Psoas muscle (tissue), 8 donors: ENCODE results near the gene FAM169A. TPM values are rescaled to one million over a fixed set of nuclear protein-coding genes. Genes with fewer than 3 reads are reported as not detected.
"Not testable (repeated sequence)": the region's sequence is repeated elsewhere in the genome, so short reads cannot be mapped to it uniquely, and the experiment has no call there.

ENCODE experiments used
- ATAC-seq, 4 donors: fragments of 200-7000 bp; cut with Tn5 transposase; one replicate each; pipeline ENCODE4 v1.9.1; 2020; ENCODE audit warnings: moderate library complexity in 3 of 4, mild to moderate bottlenecking in 2 of 4
- DNase-seq, 2 donors: peaks; one replicate each; pipeline ENCODE4 v3.0.0-alpha.2; 2020
- H3K27ac ChIP-seq: fragments of 200-600 bp; one replicate; pipeline ENCODE4 v1.8.0; 2022
- H3K27me3 ChIP-seq, 3 donors: fragments of 200-600 bp in 1 of 3; one replicate each; pipeline versions ENCODE4 v1.6.1 to v1.8.0; 2013 to 2022; ENCODE audit warnings: low read length in 2 of 3, mild to moderate bottlenecking in 2 of 3, moderate library complexity in 1 of 3; ENCODE audit not compliant: insufficient read depth in 3 of 3
- H3K36me3 ChIP-seq, 2 donors: fragments of 200-600 bp in 1 of 2; one replicate each; pipeline versions ENCODE4 v1.6.1 to v1.8.0; 2013 to 2022; ENCODE audit warnings: low read depth in 1 of 2, mild to moderate bottlenecking in 1 of 2, moderate library complexity in 1 of 2; ENCODE audit not compliant: insufficient read depth in 1 of 2
- H3K4me1 ChIP-seq: fragments of 200-600 bp; one replicate; pipeline ENCODE4 v1.8.0; 2022
- H3K4me3 ChIP-seq: fragments of 200-600 bp; one replicate; pipeline ENCODE4 v1.8.0; 2022; ENCODE audit warnings: mild to moderate bottlenecking
- H3K9me3 ChIP-seq: fragments of 200-600 bp; one replicate; pipeline ENCODE4 v1.8.0; 2022
- WGBS, 3 donors: extraction: QIAGEN DNeasy Blood & Tissue Kit; methylation state at CpG; one replicate each; pipeline versions ENCODE4 v1.1.6 to v1.1.7; 2013; 5-methylcytosine and 5-hydroxymethylcytosine counted together
- intact Hi-C, 2 donors: fragments of 100-400 bp; cut with DNase I; formaldehyde crosslinking; loops; one replicate each; pipeline versions ENCODE4 v1.11.0 to v1.14.2; 2022
- long read RNA-seq, 2 donors: library from polyadenylated mRNA; unstranded; transcript quantifications; one replicate each; pipeline ENCODE4 v2.0.0, GENCODE V29; 2021
- polyA plus RNA-seq, 3 donors: library from polyadenylated mRNA; stranded (reverse); fragments of 200-250 nt; gene quantifications; one replicate each; pipeline ENCODE4 v1.2.3, GENCODE V29; 2013
- total RNA-seq, 4 donors: library from RNA; stranded (reverse); fragmentation: NEBNext Ultra II Directional in 2 of 4; extraction: Animal tissue kit (Norgen Biotek cat#: 25700) in 2 of 4; gene quantifications; one replicate each; pipeline versions ENCODE4 v1.2.1 to v1.2.4, GENCODE V29; 2021 to 2023
- TF ChIP-seq, protein P1 (sequence below): fragments of 200-600 bp; IDR thresholded peaks from one replicate; pipeline ENCODE4 v1.8.0; 2022; ENCODE audit warnings: antibody characterized with exemption
- donor health status: healthy with polysubstance abuse.
- donor health status: DM: no; HTN: no; CAD: no; lungs with moderate emphysema.
- donor health status: Bipolar disorder and iron deficiency.
- donor health status: healthy.
- donor health status: DM: yes; HTN: yes; CAD: no.
- donor health status: DM: no; HTN: no; CAD: no.
- donor health status: DM: no; HTN: no; CAD: no.
- donor health status: DM: yes; HTN: yes; CAD: no.

Gene FAM169A, protein sequence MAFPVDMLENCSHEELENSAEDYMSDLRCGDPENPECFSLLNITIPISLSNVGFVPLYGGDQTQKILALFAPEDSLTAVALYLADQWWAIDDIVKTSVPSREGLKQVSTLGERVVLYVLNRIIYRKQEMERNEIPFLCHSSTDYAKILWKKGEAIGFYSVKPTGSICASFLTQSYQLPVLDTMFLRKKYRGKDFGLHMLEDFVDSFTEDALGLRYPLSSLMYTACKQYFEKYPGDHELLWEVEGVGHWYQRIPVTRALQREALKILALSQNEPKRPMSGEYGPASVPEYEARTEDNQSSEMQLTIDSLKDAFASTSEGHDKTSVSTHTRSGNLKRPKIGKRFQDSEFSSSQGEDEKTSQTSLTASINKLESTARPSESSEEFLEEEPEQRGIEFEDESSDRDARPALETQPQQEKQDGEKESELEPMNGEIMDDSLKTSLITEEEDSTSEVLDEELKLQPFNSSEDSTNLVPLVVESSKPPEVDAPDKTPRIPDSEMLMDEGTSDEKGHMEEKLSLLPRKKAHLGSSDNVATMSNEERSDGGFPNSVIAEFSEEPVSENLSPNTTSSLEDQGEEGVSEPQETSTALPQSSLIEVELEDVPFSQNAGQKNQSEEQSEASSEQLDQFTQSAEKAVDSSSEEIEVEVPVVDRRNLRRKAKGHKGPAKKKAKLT
- total RNA-seq (under 1 TPM in 2 of 4 donors, not detected in 2; 0.62 to 0.85 TPM), polyA plus RNA-seq (under 1 TPM in 2 of 3 donors, not detected in 1; 0.01 to 0.05 TPM)
- long read RNA-seq, donor 1, result 0 reads
- long read RNA-seq, donor 2, result 0 reads

DNA sequence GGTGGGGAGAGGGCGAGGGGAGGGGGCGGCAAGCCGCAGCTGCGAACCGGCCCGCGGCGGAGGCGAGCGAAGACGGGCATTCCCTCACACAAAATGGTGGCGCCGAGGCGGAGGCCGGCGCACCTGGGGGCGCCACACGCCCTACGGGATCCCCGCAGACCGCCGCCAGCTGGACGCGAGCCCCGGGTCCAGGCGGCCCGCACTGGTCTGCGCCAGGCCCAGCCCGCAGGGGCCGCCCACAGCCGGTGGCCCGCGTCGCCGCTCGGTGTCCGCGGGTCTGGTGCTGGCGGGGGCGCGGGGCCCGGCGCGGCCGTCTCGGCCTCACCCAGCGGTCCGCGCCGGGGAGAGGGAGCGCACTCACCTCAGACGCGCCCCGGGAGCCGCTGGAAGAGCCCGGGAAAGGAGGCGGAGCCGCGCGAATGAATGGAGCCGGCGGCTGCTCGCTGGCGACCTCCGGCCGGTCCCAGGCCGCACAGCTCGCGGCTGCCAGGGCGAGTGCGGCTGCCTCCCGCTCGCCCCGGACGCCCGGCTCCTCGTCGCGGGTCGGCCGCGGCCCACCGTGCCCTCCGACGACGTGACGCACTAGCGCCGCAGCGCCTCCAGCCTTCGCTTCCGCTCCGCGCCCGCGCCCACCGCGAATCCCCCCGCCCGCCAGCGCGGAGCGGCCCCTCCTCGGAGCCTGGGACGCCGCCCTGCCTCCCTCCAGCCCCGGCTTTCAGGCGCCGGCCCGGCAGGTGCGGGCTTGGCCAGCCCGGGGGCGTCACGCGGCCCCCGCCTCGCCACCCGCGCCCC lies at the start of gene FAM169A:
TSS of gene FAM169A (minus strand) at position 584 of the 792 bp plus-strand sequence. CDS start 24,711 bp downstream, outside the sequence.
- intact Hi-C loops, result no loop called here
- Histone ChIP-seq H3K27ac (no peak within 1 kb of the TSS), H3K27me3 (peaks cover 2 to 47% (median 15%) of the 10 kb centered on the region in 3 donors), H3K4me3 (peak within 1 kb of the TSS; percentile 62), H3K9me3 (no peaks in the 10 kb centered on the region), H3K36me3 (no peaks in the 10 kb centered on the region), H3K4me1 (no peaks in the 10 kb centered on the region)
- TF ChIP-seq, protein P1, sequence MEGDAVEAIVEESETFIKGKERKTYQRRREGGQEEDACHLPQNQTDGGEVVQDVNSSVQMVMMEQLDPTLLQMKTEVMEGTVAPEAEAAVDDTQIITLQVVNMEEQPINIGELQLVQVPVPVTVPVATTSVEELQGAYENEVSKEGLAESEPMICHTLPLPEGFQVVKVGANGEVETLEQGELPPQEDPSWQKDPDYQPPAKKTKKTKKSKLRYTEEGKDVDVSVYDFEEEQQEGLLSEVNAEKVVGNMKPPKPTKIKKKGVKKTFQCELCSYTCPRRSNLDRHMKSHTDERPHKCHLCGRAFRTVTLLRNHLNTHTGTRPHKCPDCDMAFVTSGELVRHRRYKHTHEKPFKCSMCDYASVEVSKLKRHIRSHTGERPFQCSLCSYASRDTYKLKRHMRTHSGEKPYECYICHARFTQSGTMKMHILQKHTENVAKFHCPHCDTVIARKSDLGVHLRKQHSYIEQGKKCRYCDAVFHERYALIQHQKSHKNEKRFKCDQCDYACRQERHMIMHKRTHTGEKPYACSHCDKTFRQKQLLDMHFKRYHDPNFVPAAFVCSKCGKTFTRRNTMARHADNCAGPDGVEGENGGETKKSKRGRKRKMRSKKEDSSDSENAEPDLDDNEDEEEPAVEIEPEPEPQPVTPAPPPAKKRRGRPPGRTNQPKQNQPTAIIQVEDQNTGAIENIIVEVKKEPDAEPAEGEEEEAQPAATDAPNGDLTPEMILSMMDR, result no peak
- ATAC-seq (peak in 2 of 4 donors; percentile 31 to 65), DNase-seq (peak in 1 of 2 donors; percentile 23)
- 0 to 1% (median 1%) methylated on average over 71 to 118 of the region's 119 CpGs for WGBS, 3 donors

DNA sequence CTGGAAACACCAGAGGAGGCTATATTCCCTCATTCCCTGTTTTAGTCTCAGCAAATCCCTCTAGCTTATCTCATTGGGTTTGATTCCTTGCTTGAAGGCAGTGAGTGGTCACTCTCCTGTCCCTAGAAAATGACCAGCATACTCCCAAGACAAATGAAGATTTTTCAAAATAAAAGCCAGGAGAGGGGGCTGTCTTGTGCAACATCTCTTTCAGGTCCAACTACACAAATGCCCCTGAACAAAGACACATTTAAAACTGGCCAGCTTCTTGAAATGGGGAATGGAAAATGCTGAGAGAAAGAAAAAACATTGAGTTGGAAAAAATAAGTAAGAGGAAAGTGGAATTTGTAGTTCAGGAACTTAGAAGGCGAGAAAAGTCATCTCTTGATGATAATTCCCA lies 49.3 kb upstream of the FAM169A start:
- Histone ChIP-seq H3K27ac (no peak overlapping the region), H3K4me1 (no peaks in the 10 kb centered on the region), H3K9me3 (no peaks in the 10 kb centered on the region), H3K36me3 (no peaks in the 10 kb centered on the region), H3K27me3 (no peaks in the 10 kb centered on the region), H3K4me3 (no peak overlapping the region)
- 82 to 85% (median 82%) methylated on average over 1 of the region's 1 CpG for WGBS, 3 donors
- TF ChIP-seq, protein P1, result no peak
- no peak for DNase-seq
- ATAC-seq, result no peak
- intact Hi-C loops, result loop anchor here (5.0 kb wide), 1 partner anchor 243 kb away; no protein-coding TSS in a partner anchor

DNA sequence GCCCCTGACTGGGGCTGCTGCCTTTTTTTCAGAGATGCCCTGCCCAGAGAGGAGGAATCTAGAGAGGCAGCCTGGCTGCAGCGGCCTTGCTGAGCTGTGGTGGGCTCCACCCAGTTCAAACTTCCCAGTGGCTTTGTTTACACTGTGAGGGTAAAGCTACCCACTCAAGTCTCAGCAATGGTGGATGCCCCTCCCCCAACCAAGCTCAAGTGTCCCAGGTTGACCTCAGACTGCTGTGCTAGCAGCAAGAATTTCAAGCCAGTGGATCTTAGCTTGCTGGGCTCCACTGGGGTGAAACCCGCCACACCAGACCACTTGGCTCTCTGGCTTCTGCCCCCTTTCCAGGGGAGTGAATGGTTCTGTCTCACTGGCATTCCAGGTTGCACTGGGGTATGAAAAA lies 45.2 kb upstream of the FAM169A start:
- intact Hi-C loops, DNase-seq: not testable (repeated sequence)
- WGBS, 3 donors, result 67 to 92% (median 70%) methylated on average over 2 of the region's 2 CpGs

DNA sequence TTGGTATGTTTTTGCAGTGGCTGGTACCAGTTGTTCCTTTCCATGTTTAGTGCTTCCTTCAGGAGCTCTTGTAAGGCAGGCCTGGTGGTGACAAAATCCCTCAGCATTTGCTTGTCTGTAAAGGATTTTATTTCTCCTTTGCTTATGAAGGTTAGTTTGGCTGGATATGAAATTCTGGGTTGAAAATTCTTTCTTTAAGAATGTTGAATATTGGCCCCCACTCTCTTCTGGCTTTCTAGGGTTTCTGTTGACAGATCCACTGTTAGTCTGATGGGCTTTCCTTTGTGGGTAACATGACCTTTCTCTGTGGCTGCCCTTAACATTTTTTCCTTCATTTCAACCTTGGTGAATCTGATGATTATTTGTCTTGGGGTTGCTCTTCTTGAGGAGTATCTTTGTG lies 43.7 kb upstream of the FAM169A start:
- H3K27ac ChIP-seq, H3K27me3 ChIP-seq, intact Hi-C loops, H3K4me1 ChIP-seq, H3K9me3 ChIP-seq, ATAC-seq, DNase-seq, H3K4me3 ChIP-seq, H3K36me3 ChIP-seq: not testable (repeated sequence)

More for the DNA sequence above, 45.2 kb upstream of the FAM169A start:
- H3K4me1 ChIP-seq, H3K27ac ChIP-seq, H3K9me3 ChIP-seq, H3K27me3 ChIP-seq, ATAC-seq, H3K4me3 ChIP-seq, H3K36me3 ChIP-seq: not testable (repeated sequence)

DNA sequence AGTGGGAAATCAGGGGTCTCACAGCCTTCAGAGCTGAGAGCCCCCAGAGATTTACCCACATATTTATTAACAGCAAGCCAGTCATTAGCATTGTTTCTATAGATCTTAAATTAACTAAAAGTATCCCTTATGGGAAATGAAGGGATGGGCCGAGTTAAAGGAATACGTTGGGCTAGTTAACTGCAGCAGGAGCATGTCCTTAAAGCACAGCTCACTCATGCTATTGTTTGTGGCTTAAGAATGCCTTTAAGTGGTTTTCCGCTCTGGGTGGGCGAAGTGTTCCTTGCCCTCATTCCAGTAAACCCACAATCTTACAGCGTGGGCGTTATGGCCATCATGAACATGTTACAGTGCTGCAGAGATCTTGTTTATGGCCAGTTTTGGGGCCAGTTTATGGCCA lies 42.0 kb upstream of the FAM169A start:
- intact Hi-C loops, H3K36me3 ChIP-seq: not testable (repeated sequence)
- 89 to 94% (median 90%) methylated on average over 6 of the region's 6 CpGs for WGBS, 3 donors

DNA sequence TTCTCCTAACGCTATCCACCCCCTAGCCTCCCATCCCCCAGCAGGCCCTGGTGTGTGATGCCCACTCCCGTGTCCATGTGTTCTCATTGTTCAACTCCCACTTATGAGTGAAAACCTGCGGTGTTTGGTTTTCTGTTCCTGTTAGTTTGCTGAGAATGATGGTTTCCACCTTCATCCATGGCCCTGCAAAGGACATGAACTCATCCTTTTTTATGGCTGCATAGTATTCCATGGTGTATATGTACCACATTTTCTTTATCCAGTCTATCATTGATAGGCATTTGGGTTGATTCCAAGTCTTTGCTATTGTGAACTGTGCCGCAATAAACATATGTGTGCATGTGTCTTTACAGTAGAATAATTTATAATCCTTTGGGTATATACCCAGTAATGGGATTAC lies 38.5 kb upstream of the FAM169A start:
- H3K27ac ChIP-seq, H3K27me3 ChIP-seq, H3K4me3 ChIP-seq, DNase-seq, H3K4me1 ChIP-seq, intact Hi-C loops, H3K9me3 ChIP-seq, H3K36me3 ChIP-seq, ATAC-seq: not testable (repeated sequence)
- 89 to 98% (median 94%) methylated on average over 4 of the region's 4 CpGs for WGBS, 3 donors

More for the DNA sequence above, 42.0 kb upstream of the FAM169A start:
- DNase-seq, ATAC-seq, H3K4me3 ChIP-seq, H3K27me3 ChIP-seq, H3K4me1 ChIP-seq, H3K27ac ChIP-seq, H3K9me3 ChIP-seq: not testable (repeated sequence)
